ENCODE data around the gene CDIP1.

- TF ChIP-seq POLR2A (IDR thresholded peaks at IDR 0.05; ENCODE audit: extremely low read depth, insufficient read length) (no peak), CTCF (IDR thresholded peaks at IDR 0.05; ENCODE audit: low read depth, low read length) (peak; percentile 39), MAX (IDR thresholded peaks at IDR 0.05; ENCODE audit: low read depth, low read length) (no peak), MYC (IDR thresholded peaks at IDR 0.05; ENCODE audit: low read depth, low read length) (no peak)
Measured at GRCh38 chr16:4477966-4478365, 60.6 kb downstream of the CDIP1 start.

Data from NB4 (cell line).